SK-N-SH (cell line): ENCODE measurements around the gene CDK13.

Source experiments
- CTCF ChIP-seq: fragments of 200-600 bp; sonication (generic); IDR thresholded peaks from 2 replicates; pipeline ENCODE4 v1.6.1; 2017; ENCODE audit warnings: antibody characterized with exemption, mild to moderate bottlenecking, moderate library complexity
- GABPA ChIP-seq: IDR thresholded peaks from 2 replicates; pipeline ENCODE4 v1.4.0; 2012; ENCODE audit warnings: low read depth, mild to moderate bottlenecking
- MAX ChIP-seq: IDR thresholded peaks from 2 replicates; pipeline ENCODE4 v1.4.0; 2012; ENCODE audit warnings: low read depth
- NFIC ChIP-seq: IDR thresholded peaks from 2 replicates; pipeline ENCODE4 v1.4.0; 2012; ENCODE audit warnings: borderline replicate concordance
- PBX3 ChIP-seq: IDR thresholded peaks from 2 replicates; pipeline ENCODE4; 2012
- RAD21 ChIP-seq: IDR thresholded peaks from 2 replicates; pipeline ENCODE4 v1.6.1; 2012; ENCODE audit warnings: mild to moderate bottlenecking, low read length
- TAF1 ChIP-seq: IDR thresholded peaks from 2 replicates; pipeline ENCODE4 v1.6.1; 2012; ENCODE audit warnings: low read depth, mild to moderate bottlenecking, low read length, moderate library complexity, borderline replicate concordance
- TF ChIP-seq, protein P1 (sequence below): fragments of 150-350 bp; IDR thresholded peaks from 2 replicates; pipeline ENCODE4 v1.6.1; 2017; ENCODE audit warnings: antibody characterized with exemption, low read length, low read depth, borderline replicate concordance

DNA sequence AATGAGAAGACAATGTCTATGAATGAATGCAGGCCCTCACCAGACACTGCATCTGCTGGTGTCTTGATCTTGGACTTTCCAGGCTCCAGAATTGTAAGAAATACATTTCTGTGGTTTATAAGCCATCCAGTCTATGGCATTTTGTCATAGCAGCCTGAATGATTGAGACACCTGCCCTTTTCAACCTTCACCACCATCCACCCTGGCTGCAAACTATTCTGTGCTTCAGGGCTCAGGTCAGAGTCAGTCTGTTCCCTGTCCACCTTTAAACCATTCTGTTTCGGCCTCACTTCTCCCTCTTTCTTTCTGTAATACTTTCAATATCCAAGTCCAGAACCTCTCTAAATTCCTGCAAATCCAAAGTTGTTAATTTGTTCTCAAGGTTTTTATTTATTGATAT, 15.9 kb upstream of the CDK13 start:
- no peak for TF ChIP-seq TAF1
- no peak for TF ChIP-seq CTCF
- TF ChIP-seq PBX3: no peak
- no peak for TF ChIP-seq GABPA
- TF ChIP-seq, protein P1, sequence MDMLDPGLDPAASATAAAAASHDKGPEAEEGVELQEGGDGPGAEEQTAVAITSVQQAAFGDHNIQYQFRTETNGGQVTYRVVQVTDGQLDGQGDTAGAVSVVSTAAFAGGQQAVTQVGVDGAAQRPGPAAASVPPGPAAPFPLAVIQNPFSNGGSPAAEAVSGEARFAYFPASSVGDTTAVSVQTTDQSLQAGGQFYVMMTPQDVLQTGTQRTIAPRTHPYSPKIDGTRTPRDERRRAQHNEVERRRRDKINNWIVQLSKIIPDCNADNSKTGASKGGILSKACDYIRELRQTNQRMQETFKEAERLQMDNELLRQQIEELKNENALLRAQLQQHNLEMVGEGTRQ: no peak
- TF ChIP-seq RAD21: no peak
- no peak for TF ChIP-seq MAX
- no peak for TF ChIP-seq NFIC
